Measurements from ENCODE around the gene CAMK2A.

CAMK2A gene

DNA sequence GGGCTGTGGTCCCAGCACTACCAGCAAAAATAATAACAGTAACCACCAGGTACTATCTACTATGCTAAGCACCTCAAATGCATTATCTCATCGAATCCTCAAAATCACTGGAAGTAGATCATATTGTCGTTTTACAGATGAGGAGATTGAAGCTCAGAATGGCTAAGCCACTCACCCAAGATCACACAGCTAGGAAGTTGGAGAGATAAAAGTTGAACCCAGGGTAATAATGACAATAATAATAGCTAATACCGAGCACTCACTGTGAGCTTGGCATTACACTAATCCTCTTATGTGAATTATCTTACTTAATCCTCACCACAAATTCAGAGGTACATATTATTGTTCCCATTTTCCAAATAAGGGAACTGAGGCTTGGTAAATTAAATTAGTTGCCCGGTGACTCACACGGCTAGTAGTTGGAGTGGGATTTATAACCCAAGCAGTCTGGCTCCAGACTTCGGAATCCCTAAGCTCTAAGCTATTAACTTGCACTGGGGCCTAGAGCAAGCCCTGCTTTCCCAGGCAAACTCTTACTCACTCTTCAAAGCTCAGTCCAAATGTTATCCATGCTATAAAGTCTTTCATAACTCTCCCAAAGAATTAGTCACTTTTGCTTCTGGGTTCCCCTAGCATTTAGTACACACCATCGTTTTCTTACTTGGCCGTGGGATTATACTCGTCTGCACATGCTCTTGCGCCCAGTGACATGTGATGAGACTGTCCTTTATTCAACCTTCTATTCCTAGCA is 9.3 kb upstream of the CAMK2A start:
- H3K36me3 Mint-ChIP-seq (ENCODE audit: low read depth), result no peaks in the 10 kb centered on the region
- H3K4me1 Mint-ChIP-seq, result peaks cover 59% of the 10 kb centered on the region
- peak overlapping the region in 2 of 3 experiments; percentile 11 to 28 for H3K4me3 Mint-ChIP-seq
- H3K27ac Mint-ChIP-seq, result peak overlapping the region in 2 of 3 experiments; percentile 71 to 77
- H3K27me3 Mint-ChIP-seq (ENCODE audit: low read depth), result peaks cover 17% of the 10 kb centered on the region
- TF ChIP-seq, protein P1, sequence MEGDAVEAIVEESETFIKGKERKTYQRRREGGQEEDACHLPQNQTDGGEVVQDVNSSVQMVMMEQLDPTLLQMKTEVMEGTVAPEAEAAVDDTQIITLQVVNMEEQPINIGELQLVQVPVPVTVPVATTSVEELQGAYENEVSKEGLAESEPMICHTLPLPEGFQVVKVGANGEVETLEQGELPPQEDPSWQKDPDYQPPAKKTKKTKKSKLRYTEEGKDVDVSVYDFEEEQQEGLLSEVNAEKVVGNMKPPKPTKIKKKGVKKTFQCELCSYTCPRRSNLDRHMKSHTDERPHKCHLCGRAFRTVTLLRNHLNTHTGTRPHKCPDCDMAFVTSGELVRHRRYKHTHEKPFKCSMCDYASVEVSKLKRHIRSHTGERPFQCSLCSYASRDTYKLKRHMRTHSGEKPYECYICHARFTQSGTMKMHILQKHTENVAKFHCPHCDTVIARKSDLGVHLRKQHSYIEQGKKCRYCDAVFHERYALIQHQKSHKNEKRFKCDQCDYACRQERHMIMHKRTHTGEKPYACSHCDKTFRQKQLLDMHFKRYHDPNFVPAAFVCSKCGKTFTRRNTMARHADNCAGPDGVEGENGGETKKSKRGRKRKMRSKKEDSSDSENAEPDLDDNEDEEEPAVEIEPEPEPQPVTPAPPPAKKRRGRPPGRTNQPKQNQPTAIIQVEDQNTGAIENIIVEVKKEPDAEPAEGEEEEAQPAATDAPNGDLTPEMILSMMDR (IDR thresholded peaks at IDR 0.05; ENCODE audit: unreplicated experiment in 3 of 3), result no peak
- no peaks in the 10 kb centered on the region for H3K9me3 Mint-ChIP-seq

- peaks cover 17% of the 10 kb centered on the region for H3K27me3 Mint-ChIP-seq (ENCODE audit: low read depth)
- no peak overlapping the region for H3K4me3 Mint-ChIP-seq
- H3K36me3 Mint-ChIP-seq (ENCODE audit: low read depth), result no peaks in the 10 kb centered on the region
- H3K9me3 Mint-ChIP-seq, result no peaks in the 10 kb centered on the region
- H3K4me1 Mint-ChIP-seq, result peaks cover 59% of the 10 kb centered on the region
- H3K27ac Mint-ChIP-seq, result no peak overlapping the region
- TF ChIP-seq, protein P1 (IDR thresholded peaks at IDR 0.05; ENCODE audit: unreplicated experiment in 3 of 3), result no peak
Measured at GRCh38 chr5:150297934-150298595, 8.5 kb upstream of the CAMK2A start.

GRCh38 chr5:150297236-150297890 is 7.8 kb upstream of the CAMK2A start:
- no peak overlapping the region for H3K4me3 Mint-ChIP-seq
- H3K36me3 Mint-ChIP-seq (ENCODE audit: low read depth), result no peaks in the 10 kb centered on the region
- no peak overlapping the region for H3K27ac Mint-ChIP-seq
- no peaks in the 10 kb centered on the region for H3K9me3 Mint-ChIP-seq
- TF ChIP-seq, protein P1 (IDR thresholded peaks at IDR 0.05; ENCODE audit: unreplicated experiment in 3 of 3), result no peak
- peaks cover 19% of the 10 kb centered on the region for H3K27me3 Mint-ChIP-seq (ENCODE audit: low read depth)
- H3K4me1 Mint-ChIP-seq, result peaks cover 62% of the 10 kb centered on the region

DNA sequence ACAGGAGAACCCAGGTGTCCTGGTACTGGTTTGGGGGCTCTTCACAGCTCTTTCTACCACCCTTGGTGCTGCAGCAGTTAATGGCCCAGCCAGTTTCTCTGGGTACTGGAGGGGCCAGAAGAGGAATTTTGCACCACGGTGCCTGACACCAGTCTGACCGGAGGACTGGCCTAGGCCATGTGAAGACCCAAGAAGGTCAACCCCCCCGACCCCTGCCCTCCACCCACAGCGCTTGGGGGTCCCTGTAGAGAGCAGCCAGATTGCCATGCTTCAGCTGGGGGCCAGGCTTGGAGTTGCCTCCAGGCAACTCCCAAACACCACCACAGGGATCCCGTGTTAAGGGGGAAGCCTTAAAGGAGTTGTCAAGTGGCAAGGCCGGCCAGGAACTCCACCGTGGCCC is 6.9 kb upstream of the CAMK2A start:
- H3K4me3 Mint-ChIP-seq, result no peak overlapping the region
- H3K36me3 Mint-ChIP-seq (ENCODE audit: low read depth), result no peaks in the 10 kb centered on the region
- H3K27me3 Mint-ChIP-seq (ENCODE audit: low read depth), result peaks cover 17% of the 10 kb centered on the region
- H3K27ac Mint-ChIP-seq, result peak overlapping the region in 1 of 3 experiments; percentile 63
- peaks cover 59% of the 10 kb centered on the region for H3K4me1 Mint-ChIP-seq
- TF ChIP-seq, protein P1 (IDR thresholded peaks at IDR 0.05; ENCODE audit: unreplicated experiment in 3 of 3), result no peak
- H3K9me3 Mint-ChIP-seq, result no peaks in the 10 kb centered on the region

- Mint-ChIP-seq H3K9me3 (no peaks in the 10 kb centered on the region), H3K4me1 (peaks cover 53% of the 10 kb centered on the region), H3K36me3 (ENCODE audit: low read depth) (no peaks in the 10 kb centered on the region), H3K27ac (peak overlapping the region in 2 of 3 experiments; percentile 41 to 63), H3K27me3 (ENCODE audit: low read depth) (peaks cover 13% of the 10 kb centered on the region), H3K4me3 (no peak overlapping the region)
- TF ChIP-seq, protein P1 (IDR thresholded peaks at IDR 0.05; ENCODE audit: unreplicated experiment in 3 of 3), result no peak
Measured at GRCh38 chr5:150295741-150296486, 6.3 kb upstream of the CAMK2A start.

Data from nephron (organoid).